IMR-90 (cell line): ENCODE data around the gene SLC26A4. TPM values are rescaled to one million over a fixed set of nuclear protein-coding genes. Genes with fewer than 3 reads are reported as not detected.

Source experiments
- ATAC-seq: fragments of 200-7000 bp; cut with Tn5 transposase; 2 replicates; pipeline ENCODE4 v1.9.1; 2020; ENCODE audit warnings: low read depth, mild to moderate bottlenecking, moderate library complexity
- BruUV-seq: library from RNA; stranded (reverse); fragments of 400-500 nt; replicated peaks from 2 replicates; lab custom pipeline; 2021; lab: Mats Ljungman, UMichigan
- CTCF ChIA-PET: fragments of 300-600 bp; formaldehyde crosslinking; extraction: SDS; loops from one replicate; lab custom pipeline; 2021; ENCODE audit warnings: antibody characterized with exemption; lab: Yijun Ruan, JAX
- POLR2A ChIA-PET: fragments of 300-600 bp; sonication (Branson Sonifier 250); formaldehyde crosslinking; loops from one replicate; lab custom pipeline; 2022; ENCODE audit warnings: antibody characterized with exemption; ENCODE audit not compliant: unreplicated experiment; lab: Charles Lee
- DNase-seq: peaks from one replicate; pipeline ENCODE4 v3.0.0; 2013
- H2AFZ ChIP-seq: replicated peaks from 2 replicates; pipeline ENCODE3; 2013; ENCODE audit warnings: low read length, mild to moderate bottlenecking; ENCODE audit not compliant: poor library complexity
- H2AK5ac ChIP-seq: 2 replicates; pipeline ENCODE4 v1.6.1; 2013; ENCODE audit warnings: low read depth, low read length, inconsistent platforms
- H2AK9ac ChIP-seq: replicated peaks from 2 replicates; pipeline ENCODE3; 2013; ENCODE audit warnings: mild to moderate bottlenecking, low read depth, low read length, moderate library complexity; ENCODE audit not compliant: poor library complexity
- H2BK120ac ChIP-seq: 2 replicates; pipeline ENCODE4 v1.6.1; 2013; ENCODE audit warnings: low read depth, low read length, inconsistent platforms
- H2BK15ac ChIP-seq: 3 replicates; pipeline ENCODE4 v1.6.1; 2013; ENCODE audit warnings: low read depth, low read length, inconsistent platforms
- H2BK20ac ChIP-seq: 2 replicates; pipeline ENCODE4 v1.6.1; 2013; ENCODE audit warnings: low read depth, mild to moderate bottlenecking, inconsistent platforms, low read length, moderate library complexity
- H2BK5ac ChIP-seq: 2 replicates; pipeline ENCODE4 v1.6.1; 2013; ENCODE audit warnings: mild to moderate bottlenecking, low read depth, low read length, inconsistent platforms; ENCODE audit not compliant: poor library complexity, severe bottlenecking
- H3K14ac ChIP-seq: replicated peaks from 2 replicates; pipeline ENCODE4 v1.6.1; 2013; ENCODE audit warnings: low read depth, low read length, inconsistent platforms
- H3K18ac ChIP-seq: 2 replicates; pipeline ENCODE4 v1.6.1; 2013; ENCODE audit warnings: low read depth, low read length, control low read depth
- H3K23ac ChIP-seq: 2 replicates; pipeline ENCODE4 v1.6.1; 2013; ENCODE audit warnings: low read depth, low read length, inconsistent platforms
- H3K27ac ChIP-seq: 2 replicates; pipeline ENCODE4 v1.5.1; 2013; ENCODE audit warnings: mild to moderate bottlenecking, control low read depth, low read length; ENCODE audit not compliant: insufficient read depth
- H3K27me3 ChIP-seq: 2 replicates; pipeline ENCODE4 v1.6.1; 2013; ENCODE audit warnings: low read length; ENCODE audit not compliant: control insufficient read depth, insufficient read depth
- H3K36me3 ChIP-seq: 2 replicates; pipeline ENCODE4 v1.6.1; 2013; ENCODE audit warnings: low read length, mixed read lengths; ENCODE audit not compliant: control insufficient read depth, insufficient read depth
- H3K4ac ChIP-seq: 2 replicates; pipeline ENCODE4 v1.6.1; 2013; ENCODE audit warnings: low read depth, low read length, inconsistent platforms
- H3K4me1 ChIP-seq: 2 replicates; pipeline ENCODE4 v1.6.1; 2013; ENCODE audit warnings: low read length, mixed read lengths; ENCODE audit not compliant: control insufficient read depth, insufficient read depth
- H3K4me2 ChIP-seq: 2 replicates; pipeline ENCODE4 v1.6.1; 2013; ENCODE audit warnings: low read depth, mild to moderate bottlenecking, control low read depth, low read length, moderate library complexity
- H3K4me3 ChIP-seq: 2 replicates; pipeline ENCODE4 v1.5.1; 2013; ENCODE audit warnings: low read depth, mild to moderate bottlenecking, control low read depth, low read length, moderate library complexity; ENCODE audit not compliant: insufficient read depth
- H3K56ac ChIP-seq: 2 replicates; pipeline ENCODE4 v1.6.1; 2013; ENCODE audit warnings: low read length, inconsistent platforms; ENCODE audit not compliant: insufficient read depth; ENCODE audit errors: extremely low read depth
- H3K79me1 ChIP-seq, 2 experiments: 2 replicates each; pipeline ENCODE4 v1.6.1; 2013; ENCODE audit warnings: low read length in 2 of 2, inconsistent platforms in 1 of 2, low read depth in 1 of 2
- H3K9ac ChIP-seq: 2 replicates; pipeline ENCODE4 v1.6.1; 2013; ENCODE audit warnings: low read depth, low read length, control low read depth
- H3K9me1 ChIP-seq: 2 replicates; pipeline ENCODE4 v1.6.1; 2013; ENCODE audit warnings: low read length, inconsistent platforms; ENCODE audit not compliant: insufficient read depth
- H3K9me3 ChIP-seq: 2 replicates; pipeline ENCODE4 v1.6.1; 2013; ENCODE audit warnings: low read length; ENCODE audit not compliant: control insufficient read depth, insufficient read depth
- H4K20me1 ChIP-seq: 2 replicates; pipeline ENCODE4 v1.6.1; 2013; ENCODE audit warnings: low read length, inconsistent platforms; ENCODE audit not compliant: insufficient read depth
- H4K5ac ChIP-seq: 2 replicates; pipeline ENCODE4 v1.6.1; 2013; ENCODE audit warnings: mild to moderate bottlenecking, low read depth, low read length, control low read depth
- H4K8ac ChIP-seq, 2 experiments: 2 replicates each; pipeline ENCODE4 v1.6.1; 2013; ENCODE audit warnings: low read depth in 2 of 2, low read length in 2 of 2, control low read depth in 1 of 2, inconsistent platforms in 1 of 2
- H4K91ac ChIP-seq: 2 replicates; pipeline ENCODE4 v1.6.1; 2013; ENCODE audit warnings: low read depth, low read length, inconsistent platforms; ENCODE audit not compliant: insufficient read depth
- BHLHE40 ChIP-seq: fragments of 150-350 bp; IDR thresholded peaks from 2 replicates; pipeline ENCODE4 v1.6.1; 2016; ENCODE audit warnings: mild to moderate bottlenecking, low read depth, low read length
- CHD1 ChIP-seq: IDR thresholded peaks from 2 replicates; pipeline ENCODE4 v1.6.1; 2012; ENCODE audit warnings: low read depth, low read length, improper control_type of control experiment
- ELK1 ChIP-seq: fragments of 150-350 bp; IDR thresholded peaks from 2 replicates; pipeline ENCODE4 v1.6.1; 2016; ENCODE audit warnings: low read depth, mild to moderate bottlenecking, low read length, moderate library complexity, borderline replicate concordance
- FOS ChIP-seq: fragments of 150-350 bp; IDR thresholded peaks from 2 replicates; pipeline ENCODE4 v1.6.1; 2016; ENCODE audit warnings: low read depth, low read length
- MAFK ChIP-seq: IDR thresholded peaks from 2 replicates; pipeline ENCODE4 v1.6.1; 2012; ENCODE audit warnings: low read depth, low read length, improper control_type of control experiment
- MAZ ChIP-seq: IDR thresholded peaks from 2 replicates; pipeline ENCODE4 v1.6.1; 2012; ENCODE audit warnings: low read depth, mild to moderate bottlenecking, low read length, improper control_type of control experiment, moderate library complexity, borderline replicate concordance
- MXI1 ChIP-seq: IDR thresholded peaks from 2 replicates; pipeline ENCODE4 v1.6.1; 2012; ENCODE audit warnings: low read depth, mild to moderate bottlenecking, low read length, moderate library complexity, borderline replicate concordance
- NFE2L2 ChIP-seq: fragments of 150-350 bp; IDR thresholded peaks from 2 replicates; pipeline ENCODE4 v1.6.1; 2016; ENCODE audit warnings: low read depth, mild to moderate bottlenecking, low read length
- POLR2A ChIP-seq: IDR thresholded peaks from 2 replicates; pipeline ENCODE4 v1.6.1; 2012; ENCODE audit warnings: mild to moderate bottlenecking, low read depth, low read length
- RAD21 ChIP-seq: IDR thresholded peaks from 2 replicates; pipeline ENCODE4 v1.6.1; 2012; ENCODE audit warnings: low read length, improper control_type of control experiment
- RCOR1 ChIP-seq: IDR thresholded peaks from 2 replicates; pipeline ENCODE4 v1.6.1; 2012; ENCODE audit warnings: mild to moderate bottlenecking, low read length, improper control_type of control experiment; ENCODE audit not compliant: insufficient replicate concordance
- SMC3 ChIP-seq: fragments of 150-350 bp; IDR thresholded peaks from 2 replicates; pipeline ENCODE4 v1.6.1; 2016; ENCODE audit warnings: low read depth, mild to moderate bottlenecking, antibody characterized with exemption, low read length, moderate library complexity
- USF2 ChIP-seq: fragments of 150-350 bp; IDR thresholded peaks from 2 replicates; pipeline ENCODE4 v1.6.1; 2017; ENCODE audit warnings: mild to moderate bottlenecking, antibody characterized with exemption, low read length, low read depth
- WGBS, 2 experiments: methylation state at CpG; one replicate each; pipeline versions ENCODE4 v1.1.5 to v1.1.7; 2013; ENCODE audit warnings: missing lambda C conversion rate in 2 of 2; ENCODE audit not compliant: insufficient read length in 1 of 2; ENCODE audit errors: extremely low coverage in 2 of 2; 5-methylcytosine and 5-hydroxymethylcytosine counted together
- dilution Hi-C: fragments of 300-500 bp; cut with HindIII; formaldehyde crosslinking; loops from one replicate; pipeline ENCODE4 v1.14.3; 2018; ENCODE audit warnings: low sequenced_read_pairs; ENCODE audit not compliant: unreplicated experiment
- in situ Hi-C: fragments of 300-500 bp; cut with MboI; formaldehyde crosslinking; loops from 3 replicates; pipeline ENCODE4 v1.14.3; 2019; ENCODE audit warnings: low sequenced_read_pairs, inconsistent platforms, mixed read lengths
- intact Hi-C: fragments of 100-400 bp; cut with micrococcal nuclease; formaldehyde crosslinking; loops from 2 replicates; pipeline ENCODE4 v1.10.0; 2022
- polyA plus RNA-seq, 3 experiments: library from polyadenylated mRNA; depleted of rRNA; stranded (reverse); fragments of >200 nt; gene quantifications; 2 replicates each; pipeline ENCODE4 v1.2.3, GENCODE V29; 2012; ENCODE audit warnings: low replicate concordance in 1 of 3
- total RNA-seq: library from RNA; depleted of rRNA; stranded (reverse); fragments of >200 nt; gene quantifications from 2 replicates; pipeline ENCODE4 v1.2.3, GENCODE V29; 2012
- TF ChIP-seq, protein P1 (sequence below): conservative IDR thresholded peaks from 2 replicates; pipeline ENCODE4 v1.5.1; 2012; ENCODE audit warnings: mild to moderate bottlenecking, low read depth, low read length, improper control_type of control experiment

SLC26A4 gene
- total and polyA plus RNA-seq, 2 of the 4 experiments (the other 2 are of a cell fraction): 0.09 to 1.1 TPM

DNA sequence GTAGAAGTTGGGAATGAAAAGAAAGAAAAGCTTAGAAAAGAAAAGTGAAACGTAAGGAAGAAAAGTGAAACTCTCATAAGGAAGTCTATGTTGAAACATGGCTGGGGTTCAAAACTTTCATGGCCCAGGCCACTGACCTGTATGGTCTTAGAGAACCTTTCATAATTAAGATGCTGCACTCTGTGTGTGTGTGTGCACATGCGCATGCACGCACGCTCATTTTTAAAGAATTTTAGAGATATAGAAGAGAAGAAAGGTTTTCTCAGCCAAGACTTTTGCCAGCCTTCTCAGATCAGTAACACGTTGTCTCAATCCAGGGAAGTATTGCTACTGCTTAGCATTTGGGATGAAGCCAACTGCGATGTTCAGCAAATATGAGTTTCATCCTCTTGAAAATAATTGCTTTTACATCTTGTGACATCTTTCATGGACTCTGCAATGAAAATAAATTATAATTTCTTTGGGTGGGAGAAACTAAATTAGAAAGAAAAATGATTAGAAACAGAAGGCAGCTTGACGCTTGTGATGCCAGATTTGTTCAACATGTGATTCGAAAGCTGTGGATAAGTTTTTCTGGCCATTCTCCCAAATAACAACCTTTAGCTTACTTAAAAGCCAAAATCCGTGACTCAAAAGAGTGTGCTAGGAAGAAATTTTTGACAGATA is 16.2 kb upstream of the SLC26A4 start:
- H3K79me1 ChIP-seq: no peaks in the 10 kb centered on the region
- H4K5ac ChIP-seq: no peak overlapping the region
- no TSS peak for BruUV-seq
- H3K4me2 ChIP-seq: peak overlapping the region; percentile 43
- no peak overlapping the region for H2AK5ac ChIP-seq
- H3K36me3 ChIP-seq: no peaks in the 10 kb centered on the region
- H3K9ac ChIP-seq: no peak overlapping the region
- peak overlapping the region; percentile 54; the same call in 1 of the 2 replicates for H2BK20ac ChIP-seq
- 0 out of 2 replicates have a peak overlapping the region, but pooled peaks have one; percentile 20 for H3K14ac ChIP-seq
- in situ Hi-C loops: no loop called here
- H3K4ac ChIP-seq: peak overlapping the region; percentile 27; the same call in 1 of the 2 replicates
- no peak for TF ChIP-seq CHD1
- no peak for TF ChIP-seq BHLHE40
- TF ChIP-seq, protein P1, sequence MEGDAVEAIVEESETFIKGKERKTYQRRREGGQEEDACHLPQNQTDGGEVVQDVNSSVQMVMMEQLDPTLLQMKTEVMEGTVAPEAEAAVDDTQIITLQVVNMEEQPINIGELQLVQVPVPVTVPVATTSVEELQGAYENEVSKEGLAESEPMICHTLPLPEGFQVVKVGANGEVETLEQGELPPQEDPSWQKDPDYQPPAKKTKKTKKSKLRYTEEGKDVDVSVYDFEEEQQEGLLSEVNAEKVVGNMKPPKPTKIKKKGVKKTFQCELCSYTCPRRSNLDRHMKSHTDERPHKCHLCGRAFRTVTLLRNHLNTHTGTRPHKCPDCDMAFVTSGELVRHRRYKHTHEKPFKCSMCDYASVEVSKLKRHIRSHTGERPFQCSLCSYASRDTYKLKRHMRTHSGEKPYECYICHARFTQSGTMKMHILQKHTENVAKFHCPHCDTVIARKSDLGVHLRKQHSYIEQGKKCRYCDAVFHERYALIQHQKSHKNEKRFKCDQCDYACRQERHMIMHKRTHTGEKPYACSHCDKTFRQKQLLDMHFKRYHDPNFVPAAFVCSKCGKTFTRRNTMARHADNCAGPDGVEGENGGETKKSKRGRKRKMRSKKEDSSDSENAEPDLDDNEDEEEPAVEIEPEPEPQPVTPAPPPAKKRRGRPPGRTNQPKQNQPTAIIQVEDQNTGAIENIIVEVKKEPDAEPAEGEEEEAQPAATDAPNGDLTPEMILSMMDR: no peak
- TF ChIP-seq FOS: no peak
- TF ChIP-seq USF2: no peak
- TF ChIP-seq NFE2L2: no peak
- TF ChIP-seq RCOR1: no peak
- no peak for TF ChIP-seq MAZ
- no peak for TF ChIP-seq RAD21
- TF ChIP-seq POLR2A: no peak
- no peak for TF ChIP-seq ELK1
- TF ChIP-seq MXI1: no peak
- no peak for TF ChIP-seq SMC3
- no peak for TF ChIP-seq MAFK
- no peak overlapping the region for H2AFZ ChIP-seq
- no peaks in the 10 kb centered on the region for H3K9me3 ChIP-seq
- 0 out of 3 replicates have a peak overlapping the region, but pooled peaks have one; percentile 4 for H2BK15ac ChIP-seq
- peak overlapping the region in 1 of 2 experiments; percentile 59; a peak in 1 of 4 replicates for H4K8ac ChIP-seq
- H2BK120ac ChIP-seq: peak overlapping the region; percentile 7; the same call in 1 of the 2 replicates
- H2BK5ac ChIP-seq: peak overlapping the region; percentile 22
- no peak overlapping the region for H3K56ac ChIP-seq
- no peaks in the 10 kb centered on the region for H3K27me3 ChIP-seq
- dilution Hi-C loops: no loop called here
- H3K23ac ChIP-seq: no peak overlapping the region
- H3K18ac ChIP-seq: no peak overlapping the region
- ChIA-PET POLR2A (no interaction called here), CTCF (interaction anchor here (0.6 to 1.3 kb wide), 3 partner anchors 18 to 360 kb away, joined by 3 read pairs; no protein-coding TSS in a partner anchor)
- no peaks in the 10 kb centered on the region; the same call in 1 of the 2 replicates for H3K4me1 ChIP-seq
- 0 out of 2 replicates have a peak, but pooled peaks cover 3% of the 10 kb centered on the region for H3K9me1 ChIP-seq
- no peak overlapping the region for H3K4me3 ChIP-seq
- 20% methylated on average over 1 of the region's 9 CpGs; no CpG with 5 or more reads in 1 of the 2 experiments for WGBS, 2 experiments
- H4K91ac ChIP-seq: no peak overlapping the region
- intact Hi-C loops: no loop called here
- ATAC-seq: peak; percentile 62
- DNase-seq: peak; percentile 41
- H2AK9ac ChIP-seq: no peak overlapping the region
- H3K27ac ChIP-seq: peak overlapping the region; percentile 42; the same call in 1 of the 2 replicates
- no peaks in the 10 kb centered on the region for H4K20me1 ChIP-seq
